Measurements from ENCODE around the gene OR2AT4. TPM values are rescaled to one million over a fixed set of nuclear protein-coding genes. Genes with fewer than 3 reads are reported as not detected.

OR2AT4 gene
- total RNA-seq, 1 donor from 2014 or later = not detected

GRCh38 chr11:75069473-75069872 is 27.2 kb downstream of the OR2AT4 start:
- intact Hi-C loops (cut with DNase I) = no loop called here
- DNase-seq = no peak

GRCh38 chr11:75068993-75069392 is 27.7 kb downstream of the OR2AT4 start:
- H3K27ac ChIP-seq = no peak overlapping the region
- intact Hi-C loops (cut with DNase I) = no loop called here
- peaks cover 13% of the 10 kb centered on the region for H3K27me3 ChIP-seq
- no peak overlapping the region for H3K4me3 ChIP-seq
- TF ChIP-seq CTCF (IDR thresholded peaks at IDR 0.05) = no peak
- H3K9me3 ChIP-seq = no peaks in the 10 kb centered on the region
- no peaks in the 10 kb centered on the region for H3K36me3 ChIP-seq
- ATAC-seq = no peak
- no peaks in the 10 kb centered on the region for H3K4me1 ChIP-seq
- DNase-seq = no peak

More at GRCh38 chr11:75069473-75069872, 27.2 kb downstream of the OR2AT4 start:
- no peaks in the 10 kb centered on the region for H3K9me3 ChIP-seq
- no peak for ATAC-seq
- no peak overlapping the region for H3K27ac ChIP-seq
- peaks cover 13% of the 10 kb centered on the region for H3K27me3 ChIP-seq
- TF ChIP-seq CTCF (IDR thresholded peaks at IDR 0.05) = no peak
- no peak overlapping the region for H3K4me3 ChIP-seq
- no peaks in the 10 kb centered on the region for H3K4me1 ChIP-seq
- H3K36me3 ChIP-seq = no peaks in the 10 kb centered on the region

- DNase-seq = no peak
- Histone ChIP-seq H3K27ac (no peak overlapping the region), H3K4me1 (no peaks in the 10 kb centered on the region), H3K36me3 (no peaks in the 10 kb centered on the region), H3K27me3 (peaks cover 16% of the 10 kb centered on the region), H3K9me3 (no peaks in the 10 kb centered on the region), H3K4me3 (no peak overlapping the region)
- intact Hi-C loops (cut with DNase I) = no loop called here
- ATAC-seq = no peak
- TF ChIP-seq CTCF (IDR thresholded peaks at IDR 0.05) = no peak
Observed at GRCh38 chr11:75068559-75068958, 28.1 kb downstream of the OR2AT4 start.

- Histone ChIP-seq H3K4me1 (no peaks in the 10 kb centered on the region), H3K27ac (no peak overlapping the region), H3K27me3 (peaks cover 17% of the 10 kb centered on the region), H3K4me3 (no peak overlapping the region), H3K9me3 (no peaks in the 10 kb centered on the region), H3K36me3 (no peaks in the 10 kb centered on the region)
- intact Hi-C loops (cut with DNase I) = no loop called here
- no peak for DNase-seq
- TF ChIP-seq CTCF (IDR thresholded peaks at IDR 0.05) = no peak
- ATAC-seq = no peak
Observed at GRCh38 chr11:75066061-75066460, 30.6 kb downstream of the OR2AT4 start.

GRCh38 chr11:75063741-75064314 is 32.8 kb downstream of the OR2AT4 start:
- H3K27ac ChIP-seq = no peak overlapping the region
- intact Hi-C loops (cut with DNase I) = no loop called here
- peaks cover 12% of the 10 kb centered on the region for H3K27me3 ChIP-seq
- H3K4me1 ChIP-seq = no peaks in the 10 kb centered on the region
- DNase-seq (no peak), ATAC-seq (no peak)
- no peak overlapping the region for H3K4me3 ChIP-seq
- TF ChIP-seq CTCF (IDR thresholded peaks at IDR 0.05) = no peak
- no peaks in the 10 kb centered on the region for H3K36me3 ChIP-seq
- no peaks in the 10 kb centered on the region for H3K9me3 ChIP-seq

- H3K27me3 ChIP-seq = peaks cover 4% of the 10 kb centered on the region
- H3K36me3 ChIP-seq = no peaks in the 10 kb centered on the region
- intact Hi-C loops (cut with DNase I) = no loop called here
- H3K9me3 ChIP-seq = no peaks in the 10 kb centered on the region
- H3K27ac ChIP-seq = no peak overlapping the region
- no peaks in the 10 kb centered on the region for H3K4me1 ChIP-seq
- no peak for TF ChIP-seq CTCF (IDR thresholded peaks at IDR 0.05)
- ATAC-seq = no peak
- no peak overlapping the region for H3K4me3 ChIP-seq
- DNase-seq = no peak
Observed at GRCh38 chr11:75059299-75059698, 37.4 kb downstream of the OR2AT4 start.
